B cell (primary cell): ENCODE data around the gene FIBCD1. TPM values are rescaled to one million over a fixed set of nuclear protein-coding genes. Genes with fewer than 3 reads are reported as not detected.

Source experiments
- ATAC-seq: fragments of 200-7000 bp; cut with Tn5 transposase; one replicate; pipeline ENCODE4 v1.10.0; 2021; ENCODE audit warnings: low read depth, mild to moderate bottlenecking, moderate number of reproducible peaks, moderate library complexity
- CTCF ChIA-PET: fragments of 350-600 bp; sonication (Branson Sonifier 250); formaldehyde crosslinking; loops from one replicate; lab custom pipeline; 2021; ENCODE audit warnings: antibody characterized with exemption, inconsistent platforms; lab: Charles Lee
- POLR2A ChIA-PET: fragments of 350-600 bp; sonication (Branson Sonifier 250); formaldehyde crosslinking; loops from one replicate; lab custom pipeline; 2021; ENCODE audit warnings: antibody characterized with exemption; lab: Charles Lee
- DNase-seq: peaks from one replicate; pipeline ENCODE4 v3.0.0; 2013
- H2AFZ ChIP-seq: 2 replicates; pipeline ENCODE4 v1.6.1; 2012; ENCODE audit warnings: mild to moderate bottlenecking, low read depth, low read length; ENCODE audit not compliant: insufficient read depth, poor library complexity, severe bottlenecking
- H3K27ac ChIP-seq, 2 donors: 1 replicate in 1 of 2; 2 replicates in 1 of 2; pipeline ENCODE4 v1.5.1; 2012 to 2013; ENCODE audit warnings: low read length in 2 of 2, mild to moderate bottlenecking in 2 of 2, moderate library complexity in 1 of 2
- H3K27me3 ChIP-seq, 4 experiments: fragments of 200-600 bp in 1 of 4; sonication (generic) in 1 of 4; replicated peaks in 1 of 4; 1 replicate in 2 of 4; 2 replicates in 2 of 4; pipeline versions ENCODE4 v1.6.1 to v1.7.0; 2013 to 2016; ENCODE audit warnings: low read length in 3 of 4, mild to moderate bottlenecking in 2 of 4, mixed read lengths in 1 of 4, moderate library complexity in 1 of 4; ENCODE audit not compliant: insufficient read depth in 4 of 4, control insufficient read depth in 3 of 4; ENCODE audit errors: control extremely low read depth in 1 of 4
- H3K36me3 ChIP-seq, 2 experiments: replicated peaks in 1 of 2; 1 replicate in 1 of 2; 2 replicates in 1 of 2; pipeline versions ENCODE4 v1.6.1 to v1.7.1; 2013; ENCODE audit warnings: low read length in 1 of 2; ENCODE audit not compliant: insufficient read depth in 2 of 2, control insufficient read depth in 1 of 2; ENCODE audit errors: control extremely low read depth in 1 of 2, extremely low read depth in 1 of 2
- H3K4me1 ChIP-seq, 2 donors: fragments of 200-600 bp in 1 of 2; sonication (generic) in 1 of 2; 1 replicate in 1 of 2; 2 replicates in 1 of 2; pipeline versions ENCODE4 v1.5.1 to v1.6.1; 2013 to 2017; ENCODE audit warnings: low read length in 2 of 2; ENCODE audit not compliant: control insufficient read depth in 2 of 2, insufficient read depth in 2 of 2
- H3K4me2 ChIP-seq: replicated peaks from 2 replicates; pipeline ENCODE3; 2012; ENCODE audit warnings: mild to moderate bottlenecking, low read depth, low read length; ENCODE audit not compliant: poor library complexity, severe bottlenecking
- H3K4me3 ChIP-seq, 5 experiments: fragments of 200-600 bp in 1 of 5; sonication (generic) in 1 of 5; 1 replicate in 3 of 5; 2 replicates in 2 of 5; pipeline versions ENCODE4 v1.5.1 to v1.7.0; 2011 to 2016; ENCODE audit warnings: low read length in 4 of 5, mild to moderate bottlenecking in 4 of 5, low read depth in 2 of 5, control low read depth in 1 of 5, moderate library complexity in 1 of 5; ENCODE audit not compliant: insufficient read depth in 1 of 5; ENCODE audit errors: control extremely low read depth in 1 of 5, extremely low read depth in 1 of 5
- H3K79me2 ChIP-seq: fragments of 200-600 bp; sonication (generic); one replicate; pipeline ENCODE4 v1.6.0; 2016; ENCODE audit warnings: low read length; ENCODE audit not compliant: control insufficient read depth, insufficient read depth
- H3K9ac ChIP-seq: fragments of 200-600 bp; sonication (generic); 2 replicates; pipeline ENCODE4 v1.6.1; 2017; ENCODE audit warnings: mild to moderate bottlenecking, low read length, moderate library complexity
- H3K9me3 ChIP-seq, 3 donors: one replicate each; pipeline versions ENCODE4 v1.6.1 to v1.7.1; 2013; ENCODE audit warnings: low read length in 2 of 3; ENCODE audit not compliant: control insufficient read depth in 2 of 3, insufficient read depth in 1 of 3; ENCODE audit errors: control extremely low read depth in 1 of 3
- H4K20me1 ChIP-seq: 2 replicates; pipeline ENCODE4 v1.6.0; 2012; ENCODE audit warnings: mild to moderate bottlenecking, low read length; ENCODE audit not compliant: insufficient read depth, control insufficient read depth, poor library complexity, severe bottlenecking
- H3K27ac Mint-ChIP-seq: one replicate; pipeline ENCODE4 v1.8.0; 2021; ENCODE audit warnings: mixed read lengths
- H3K27me3 Mint-ChIP-seq: one replicate; pipeline ENCODE4 v1.8.0; 2021; ENCODE audit warnings: mixed read lengths
- H3K4me1 Mint-ChIP-seq: one replicate; pipeline ENCODE4 v1.8.0; 2021; ENCODE audit warnings: mixed read lengths
- H3K4me3 Mint-ChIP-seq: one replicate; pipeline ENCODE4 v1.8.0; 2021; ENCODE audit warnings: mixed read lengths
- H3K9me3 Mint-ChIP-seq: one replicate; pipeline ENCODE4 v1.8.0; 2022; ENCODE audit warnings: mixed read lengths; ENCODE audit not compliant: insufficient read depth
- CTCF ChIP-seq: fragments of 200-600 bp; IDR thresholded peaks from one replicate; pipeline ENCODE4 v1.8.0; 2022; ENCODE audit warnings: antibody characterized with exemption, mild to moderate bottlenecking
- EZH2 ChIP-seq: IDR thresholded peaks from 2 replicates; pipeline ENCODE4 v1.6.1; 2012; ENCODE audit warnings: borderline replicate concordance, low read depth, mild to moderate bottlenecking, moderate library complexity, low read length; ENCODE audit not compliant: insufficient read depth, poor library complexity, severe bottlenecking
- WGBS: methylation state at CpG from one replicate; pipeline ENCODE4 v1.1.5; 2013; ENCODE audit warnings: missing lambda C conversion rate; ENCODE audit not compliant: insufficient coverage; 5-methylcytosine and 5-hydroxymethylcytosine counted together
- intact Hi-C: fragments of 100-400 bp; cut with micrococcal nuclease; formaldehyde crosslinking; loops from one replicate; pipeline ENCODE4 v1.10.0; 2022
- polyA plus RNA-seq: library from polyadenylated mRNA; depleted of rRNA; stranded (reverse); fragments of >200 nt; gene quantifications from 2 replicates; pipeline ENCODE4 v1.2.3, GENCODE V29; 2012
- total RNA-seq, 2 donors: library from RNA; stranded (reverse); fragments of 120-200 nt in 1 of 2; gene quantifications; 1 replicate in 1 of 2; 2 replicates in 1 of 2; pipeline versions ENCODE4 v1.2.3 to v1.2.4, GENCODE V29; 2013 to 2022

The FIBCD1 gene
- total and polyA plus RNA-seq, 2 donors (not counting 1 experiment from before 2014, with no cell fraction given): not detected

GRCh38 chr9:130974697-130975096, 35.6 kb upstream of the FIBCD1 start:
- peaks cover 22% of the 10 kb centered on the region for H3K27me3 Mint-ChIP-seq
- intact Hi-C loops: no loop called here
- ChIA-PET POLR2A (no interaction called here), CTCF (interaction anchor here (1.6 kb wide), 1 partner anchor 72 kb away, joined by 4 read pairs; no protein-coding TSS in a partner anchor)
- Histone ChIP-seq H3K36me3 (no peaks in the 10 kb centered on the region), H3K9me3 (no peaks in the 10 kb centered on the region), H3K4me1 (no peaks in the 10 kb centered on the region), H3K9ac (no peak overlapping the region), H3K4me3 (no peak overlapping the region), H2AFZ (no peak overlapping the region), H4K20me1 (no peaks in the 10 kb centered on the region), H3K27me3 (peaks cover 0 to 11% (median 0%) of the 10 kb centered on the region in 4 experiments), H3K4me2 (no peak overlapping the region), H3K79me2 (no peaks in the 10 kb centered on the region), H3K27ac (no peak overlapping the region)
- no peaks in the 10 kb centered on the region for H3K4me1 Mint-ChIP-seq
- H3K4me3 Mint-ChIP-seq: no peak overlapping the region
- ATAC-seq (no peak), DNase-seq (no peak)
- H3K9me3 Mint-ChIP-seq: no peaks in the 10 kb centered on the region
- H3K27ac Mint-ChIP-seq: no peak overlapping the region
- WGBS: 86% methylated on average over 1 of the region's 5 CpGs
- TF ChIP-seq CTCF (no peak), EZH2 (no peak)

GRCh38 chr9:130973686-130974281, 34.7 kb upstream of the FIBCD1 start:
- Histone ChIP-seq H3K9me3 (no peaks in the 10 kb centered on the region), H2AFZ (no peak overlapping the region), H4K20me1 (no peaks in the 10 kb centered on the region), H3K9ac (no peak overlapping the region), H3K79me2 (no peaks in the 10 kb centered on the region), H3K4me3 (no peak overlapping the region), H3K27me3 (peaks cover 0 to 11% (median 0%) of the 10 kb centered on the region in 4 experiments), H3K4me2 (no peak overlapping the region), H3K4me1 (no peaks in the 10 kb centered on the region), H3K27ac (no peak overlapping the region), H3K36me3 (no peaks in the 10 kb centered on the region)
- DNase-seq (no peak), ATAC-seq (no peak)
- Mint-ChIP-seq H3K9me3 (no peaks in the 10 kb centered on the region), H3K4me3 (no peak overlapping the region), H3K27ac (no peak overlapping the region), H3K27me3 (peaks cover 18% of the 10 kb centered on the region), H3K4me1 (no peaks in the 10 kb centered on the region)
- CTCF ChIA-PET: interaction anchor here (1.6 kb wide), 1 partner anchor 73 kb away, joined by 4 read pairs; no protein-coding TSS in a partner anchor
- POLR2A ChIA-PET: no interaction called here
- 81% methylated on average over 18 of the region's 21 CpGs for WGBS
- intact Hi-C loops: no loop called here
- no peak for TF ChIP-seq EZH2
- TF ChIP-seq CTCF: no peak
